ENCODE results near the gene KCNT2. TPM values are rescaled to one million over a fixed set of nuclear protein-coding genes. Genes with fewer than 3 reads are reported as not detected.

The KCNT2 gene
- total and polyA plus RNA-seq, 9 donors, result 5.3 to 34.9 (median 14.1) TPM

DNA sequence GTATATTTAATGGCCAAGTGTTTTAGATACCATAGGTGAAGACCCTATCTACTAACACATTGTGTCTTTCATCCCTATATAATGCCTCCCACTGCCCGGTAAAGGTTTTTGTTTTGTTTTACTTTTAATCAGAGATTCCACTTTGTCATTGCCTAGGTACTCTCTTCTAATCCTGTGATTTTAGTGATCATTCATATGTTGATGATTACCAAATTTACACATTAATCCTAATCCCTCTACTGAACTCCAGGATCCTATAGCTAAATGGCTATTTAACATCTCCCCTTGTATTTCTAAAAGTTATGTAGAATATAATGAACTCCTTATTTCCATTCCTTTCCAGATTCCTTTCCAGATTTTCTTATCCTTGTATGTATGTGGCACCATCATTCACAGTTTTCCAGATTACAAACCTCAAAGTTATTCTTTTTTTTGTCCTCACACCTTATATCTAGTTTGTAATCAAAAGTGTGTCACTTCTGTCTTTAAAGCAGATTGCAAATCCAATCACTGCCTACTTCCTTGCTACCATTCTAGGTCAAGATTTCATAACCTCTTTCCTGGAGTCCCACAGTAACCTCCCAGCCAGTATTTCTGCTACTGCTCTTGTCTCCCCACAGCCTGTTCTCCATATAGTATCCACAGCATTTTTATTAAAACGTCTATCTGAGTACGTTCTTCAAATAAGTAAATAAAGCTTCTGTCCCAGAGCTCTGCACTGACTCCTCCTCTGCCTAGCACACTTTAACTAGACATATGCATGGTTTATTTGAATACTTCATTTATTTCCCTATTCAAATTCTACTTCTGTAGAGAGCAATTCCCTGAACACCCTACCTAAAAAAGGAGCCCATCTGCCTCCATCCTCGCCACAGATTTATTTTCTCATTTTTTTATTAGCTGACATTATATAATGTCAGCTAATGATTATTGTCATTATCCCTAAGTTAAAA, 157.8 kb downstream of the KCNT2 start:
- H3K36me3 ChIP-seq, result no peaks in the 10 kb centered on the region
- no peak for TF ChIP-seq EP300 (IDR thresholded peaks at IDR 0.05)
- no peak for TF ChIP-seq POLR2A (IDR thresholded peaks at IDR 0.05)
- TF ChIP-seq, protein P1, sequence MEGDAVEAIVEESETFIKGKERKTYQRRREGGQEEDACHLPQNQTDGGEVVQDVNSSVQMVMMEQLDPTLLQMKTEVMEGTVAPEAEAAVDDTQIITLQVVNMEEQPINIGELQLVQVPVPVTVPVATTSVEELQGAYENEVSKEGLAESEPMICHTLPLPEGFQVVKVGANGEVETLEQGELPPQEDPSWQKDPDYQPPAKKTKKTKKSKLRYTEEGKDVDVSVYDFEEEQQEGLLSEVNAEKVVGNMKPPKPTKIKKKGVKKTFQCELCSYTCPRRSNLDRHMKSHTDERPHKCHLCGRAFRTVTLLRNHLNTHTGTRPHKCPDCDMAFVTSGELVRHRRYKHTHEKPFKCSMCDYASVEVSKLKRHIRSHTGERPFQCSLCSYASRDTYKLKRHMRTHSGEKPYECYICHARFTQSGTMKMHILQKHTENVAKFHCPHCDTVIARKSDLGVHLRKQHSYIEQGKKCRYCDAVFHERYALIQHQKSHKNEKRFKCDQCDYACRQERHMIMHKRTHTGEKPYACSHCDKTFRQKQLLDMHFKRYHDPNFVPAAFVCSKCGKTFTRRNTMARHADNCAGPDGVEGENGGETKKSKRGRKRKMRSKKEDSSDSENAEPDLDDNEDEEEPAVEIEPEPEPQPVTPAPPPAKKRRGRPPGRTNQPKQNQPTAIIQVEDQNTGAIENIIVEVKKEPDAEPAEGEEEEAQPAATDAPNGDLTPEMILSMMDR (IDR thresholded peaks at IDR 0.05), result no peak
- no peak overlapping the region for H3K4me3 ChIP-seq
- no peak overlapping the region for H3K27ac ChIP-seq
- 60 to 66% (median 61%) methylated on average over 4 of the region's 4 CpGs for WGBS, 3 donors
- no peak for DNase-seq
- intact Hi-C loops (cut with DNase I), result no loop called here
- H3K27me3 ChIP-seq, result no peaks in the 10 kb centered on the region
- H3K9me3 ChIP-seq, result no peaks in the 10 kb centered on the region
- H3K4me1 ChIP-seq (ENCODE audit: insufficient read depth), result no peaks in the 10 kb centered on the region

DNA sequence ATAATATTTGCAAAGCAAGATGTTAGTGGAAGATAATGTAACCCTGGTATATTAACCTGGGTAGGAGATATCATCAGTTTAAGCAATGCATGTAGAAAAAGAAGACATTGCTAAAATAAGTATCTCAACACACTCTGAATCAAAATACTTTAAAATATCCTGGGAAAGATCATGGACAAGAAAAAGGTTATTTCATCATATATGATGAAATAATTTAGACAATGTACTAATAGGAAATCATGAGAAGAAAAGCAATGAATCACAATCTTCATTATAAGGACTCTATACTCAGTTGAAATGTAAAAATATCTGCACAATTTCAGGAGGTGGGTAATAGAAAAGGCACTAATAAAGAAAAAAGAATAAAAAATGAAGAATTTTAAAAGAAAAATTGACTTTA, 158.8 kb downstream of the KCNT2 start:
- intact Hi-C loops (cut with DNase I), result no loop called here
- Histone ChIP-seq H3K36me3 (no peaks in the 10 kb centered on the region), H3K27ac (no peak overlapping the region), H3K9me3 (no peaks in the 10 kb centered on the region), H3K27me3 (no peaks in the 10 kb centered on the region), H3K4me1 (ENCODE audit: insufficient read depth) (no peaks in the 10 kb centered on the region), H3K4me3 (no peak overlapping the region)
- DNase-seq, result no peak
- TF ChIP-seq EP300 (IDR thresholded peaks at IDR 0.05), result no peak

DNA sequence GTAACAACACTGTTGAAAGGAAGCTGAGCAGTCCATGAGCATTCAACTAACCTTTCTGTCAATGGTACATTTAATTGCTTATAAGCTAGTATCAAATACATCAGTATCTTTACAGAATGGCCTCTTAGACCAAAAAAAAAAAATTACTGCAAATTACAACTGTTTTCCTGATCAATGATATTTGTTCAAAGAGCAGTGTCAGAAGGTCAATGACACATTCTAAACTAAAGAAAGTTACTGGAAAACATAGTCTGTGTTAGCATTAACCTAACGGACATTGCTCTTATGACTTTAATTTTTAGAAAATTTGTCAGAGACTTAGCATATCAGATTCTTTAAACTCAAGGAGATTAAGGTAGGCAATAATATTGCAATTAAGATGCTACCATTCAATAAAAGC, 162.5 kb downstream of the KCNT2 start:
- no peak for DNase-seq
- Histone ChIP-seq H3K36me3 (no peaks in the 10 kb centered on the region), H3K4me3 (no peak overlapping the region), H3K27me3 (no peaks in the 10 kb centered on the region), H3K4me1 (ENCODE audit: insufficient read depth) (no peaks in the 10 kb centered on the region), H3K9me3 (no peaks in the 10 kb centered on the region), H3K27ac (no peak overlapping the region)
- TF ChIP-seq, protein P1 (IDR thresholded peaks at IDR 0.05), result no peak
- TF ChIP-seq EP300 (IDR thresholded peaks at IDR 0.05) (no peak), POLR2A (IDR thresholded peaks at IDR 0.05) (no peak)
- WGBS, 3 donors, result 93 to 99% (median 98%) methylated on average over 1 of the region's 1 CpG
- intact Hi-C loops (cut with DNase I), result no loop called here

DNA sequence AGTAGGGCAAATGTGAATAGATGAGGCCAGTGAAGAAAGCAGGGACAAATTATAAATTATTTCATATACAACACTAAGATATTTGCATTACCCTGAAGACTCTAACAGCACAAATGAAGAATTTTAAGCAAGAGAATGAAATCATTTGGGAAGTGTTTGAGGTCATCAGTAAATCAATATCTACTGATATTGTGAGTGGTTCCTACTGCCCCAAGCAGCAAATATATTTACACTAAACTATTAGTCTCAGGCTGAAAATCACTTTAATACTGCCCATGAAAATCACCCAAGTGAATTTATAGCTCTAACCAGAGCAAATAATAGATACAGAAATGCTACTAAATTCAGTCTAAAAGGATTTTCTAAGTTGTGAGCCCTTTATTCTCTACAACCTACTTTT, 163.6 kb downstream of the KCNT2 start:
- no peak for DNase-seq
- Histone ChIP-seq H3K27ac (no peak overlapping the region), H3K4me3 (no peak overlapping the region), H3K4me1 (ENCODE audit: insufficient read depth) (no peaks in the 10 kb centered on the region), H3K36me3 (no peaks in the 10 kb centered on the region), H3K27me3 (no peaks in the 10 kb centered on the region), H3K9me3 (no peaks in the 10 kb centered on the region)
- no peak for TF ChIP-seq EP300 (IDR thresholded peaks at IDR 0.05)
- TF ChIP-seq POLR2A (IDR thresholded peaks at IDR 0.05), result no peak
- TF ChIP-seq, protein P1 (IDR thresholded peaks at IDR 0.05), result no peak
- intact Hi-C loops (cut with DNase I), result no loop called here

DNA sequence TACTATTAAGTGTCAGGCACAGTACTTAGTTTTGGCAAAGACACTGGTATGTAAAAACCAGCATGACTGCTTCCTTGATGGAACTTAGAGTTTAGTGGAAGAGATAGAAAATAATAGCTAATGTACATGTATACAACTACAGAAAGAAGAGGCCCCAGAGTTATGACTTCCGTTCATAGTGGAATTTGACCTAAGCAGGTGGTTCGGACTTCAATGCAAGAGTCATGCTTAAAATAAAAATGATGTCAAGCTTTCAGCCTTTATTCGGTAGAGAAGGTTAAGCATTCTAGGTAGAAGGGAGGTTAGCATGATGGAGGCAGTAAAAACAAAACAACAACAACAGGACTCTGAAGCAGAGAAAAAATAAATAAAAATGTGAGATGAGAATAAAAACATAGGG, 165.9 kb downstream of the KCNT2 start:
- no peaks in the 10 kb centered on the region for H3K9me3 ChIP-seq
- WGBS, 3 donors, result 94 to 97% (median 96%) methylated on average over 3 of the region's 3 CpGs
- no peak overlapping the region for H3K4me3 ChIP-seq
- no peak for DNase-seq
- H3K27me3 ChIP-seq, result no peaks in the 10 kb centered on the region
- no peaks in the 10 kb centered on the region for H3K4me1 ChIP-seq (ENCODE audit: insufficient read depth)
- intact Hi-C loops (cut with DNase I), result no loop called here
- no peak for TF ChIP-seq POLR2A (IDR thresholded peaks at IDR 0.05)
- TF ChIP-seq, protein P1 (IDR thresholded peaks at IDR 0.05), result no peak
- TF ChIP-seq EP300 (IDR thresholded peaks at IDR 0.05), result no peak
- H3K36me3 ChIP-seq, result no peaks in the 10 kb centered on the region
- no peak overlapping the region for H3K27ac ChIP-seq
